ENCODE measurements around the gene CARD8.

DNA sequence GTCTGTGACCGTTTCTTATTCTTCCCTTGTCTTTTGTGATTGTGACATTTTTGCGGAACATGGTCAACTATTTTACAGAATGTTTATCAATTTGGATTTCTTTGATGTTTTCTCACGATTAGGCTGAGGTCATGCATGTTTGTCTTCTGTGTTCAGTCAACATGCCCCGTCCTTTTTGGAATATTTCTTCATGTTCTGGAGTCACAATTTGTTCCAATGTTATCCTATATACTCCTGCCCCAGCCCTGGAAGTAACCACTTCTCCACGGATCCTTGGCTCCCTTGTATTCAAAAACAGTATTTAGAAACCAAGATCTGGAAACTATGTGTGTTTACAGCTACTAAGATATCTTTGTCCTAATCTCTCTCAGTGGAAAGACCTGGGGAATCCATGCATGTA, 9.6 kb downstream of the CARD8 start:
- TF ChIP-seq EP300 (conservative IDR thresholded peaks at IDR 0.05; ENCODE audit: poor library complexity, severe bottlenecking): no peak
- no peak for TF ChIP-seq CTCF (IDR thresholded peaks at IDR 0.05; ENCODE audit: poor library complexity, severe bottlenecking)
- no peak for TF ChIP-seq RAD21 (conservative IDR thresholded peaks at IDR 0.05)
- TF ChIP-seq REST (IDR thresholded peaks at IDR 0.05; ENCODE audit: borderline replicate concordance): no peak
